Psoas muscle (tissue), 8 donors: Measurements from ENCODE around the gene TMSB4X. TPM values are rescaled to one million over a fixed set of nuclear protein-coding genes. Genes with fewer than 3 reads are reported as not detected.

Experiments used
- ATAC-seq, 4 donors: fragments of 200-7000 bp; cut with Tn5 transposase; one replicate each; pipeline ENCODE4 v1.9.1; 2020; ENCODE audit warnings: moderate library complexity in 3 of 4, mild to moderate bottlenecking in 2 of 4
- DNase-seq, 2 donors: peaks; one replicate each; pipeline ENCODE4 v3.0.0-alpha.2; 2020
- H3K27ac ChIP-seq: fragments of 200-600 bp; one replicate; pipeline ENCODE4 v1.8.0; 2022
- H3K27me3 ChIP-seq, 3 donors: fragments of 200-600 bp in 1 of 3; one replicate each; pipeline versions ENCODE4 v1.6.1 to v1.8.0; 2013 to 2022; ENCODE audit warnings: low read length in 2 of 3, mild to moderate bottlenecking in 2 of 3, moderate library complexity in 1 of 3; ENCODE audit not compliant: insufficient read depth in 3 of 3
- H3K36me3 ChIP-seq, 2 donors: fragments of 200-600 bp in 1 of 2; one replicate each; pipeline versions ENCODE4 v1.6.1 to v1.8.0; 2013 to 2022; ENCODE audit warnings: low read depth in 1 of 2, mild to moderate bottlenecking in 1 of 2, moderate library complexity in 1 of 2; ENCODE audit not compliant: insufficient read depth in 1 of 2
- H3K4me1 ChIP-seq: fragments of 200-600 bp; one replicate; pipeline ENCODE4 v1.8.0; 2022
- H3K4me3 ChIP-seq: fragments of 200-600 bp; one replicate; pipeline ENCODE4 v1.8.0; 2022; ENCODE audit warnings: mild to moderate bottlenecking
- H3K9me3 ChIP-seq: fragments of 200-600 bp; one replicate; pipeline ENCODE4 v1.8.0; 2022
- CTCF ChIP-seq: fragments of 200-600 bp; IDR thresholded peaks from one replicate; pipeline ENCODE4 v1.8.0; 2022; ENCODE audit warnings: antibody characterized with exemption
- WGBS, 3 donors: extraction: QIAGEN DNeasy Blood & Tissue Kit; methylation state at CpG; one replicate each; pipeline versions ENCODE4 v1.1.6 to v1.1.7; 2013; 5-methylcytosine and 5-hydroxymethylcytosine counted together
- intact Hi-C, 2 donors: fragments of 100-400 bp; cut with DNase I; formaldehyde crosslinking; loops; one replicate each; pipeline versions ENCODE4 v1.11.0 to v1.14.2; 2022
- polyA plus RNA-seq, 3 donors: library from polyadenylated mRNA; stranded (reverse); fragments of 200-250 nt; gene quantifications; one replicate each; pipeline ENCODE4 v1.2.3, GENCODE V29; 2013
- total RNA-seq, 4 donors: library from RNA; stranded (reverse); fragmentation: NEBNext Ultra II Directional in 2 of 4; extraction: Animal tissue kit (Norgen Biotek cat#: 25700) in 2 of 4; gene quantifications; one replicate each; pipeline versions ENCODE4 v1.2.1 to v1.2.4, GENCODE V29; 2021 to 2023
- donor health status: healthy with polysubstance abuse.
- donor health status: DM: no; HTN: no; CAD: no; lungs with moderate emphysema.
- donor health status: Bipolar disorder and iron deficiency.
- donor health status: healthy.
- donor health status: DM: yes; HTN: yes; CAD: no.
- donor health status: DM: no; HTN: no; CAD: no.
- donor health status: DM: no; HTN: no; CAD: no.
- donor health status: DM: yes; HTN: yes; CAD: no.

The TMSB4X gene
- total and polyA plus RNA-seq, 7 donors, result 382 to 1,148 (median 534) TPM

GRCh38 chrX:12989461-12989860 is 14.6 kb downstream of the TMSB4X start:
- WGBS, 3 donors, result 50 to 73% (median 68%) methylated on average over 3 of the region's 3 CpGs
- H3K27me3 ChIP-seq, result no peaks in the 10 kb centered on the region
- H3K4me1 ChIP-seq, result no peaks in the 10 kb centered on the region
- TF ChIP-seq CTCF, result no peak
- H3K36me3 ChIP-seq, result no peaks in the 10 kb centered on the region
- DNase-seq, result no peak
- intact Hi-C loops, result loop anchor here in 1 of 2 donors (10.0 kb wide), 1 partner anchor 125 kb away; no protein-coding TSS in a partner anchor
- no peak for ATAC-seq
- H3K9me3 ChIP-seq, result no peaks in the 10 kb centered on the region
- no peak overlapping the region for H3K27ac ChIP-seq
- no peak overlapping the region for H3K4me3 ChIP-seq

DNA sequence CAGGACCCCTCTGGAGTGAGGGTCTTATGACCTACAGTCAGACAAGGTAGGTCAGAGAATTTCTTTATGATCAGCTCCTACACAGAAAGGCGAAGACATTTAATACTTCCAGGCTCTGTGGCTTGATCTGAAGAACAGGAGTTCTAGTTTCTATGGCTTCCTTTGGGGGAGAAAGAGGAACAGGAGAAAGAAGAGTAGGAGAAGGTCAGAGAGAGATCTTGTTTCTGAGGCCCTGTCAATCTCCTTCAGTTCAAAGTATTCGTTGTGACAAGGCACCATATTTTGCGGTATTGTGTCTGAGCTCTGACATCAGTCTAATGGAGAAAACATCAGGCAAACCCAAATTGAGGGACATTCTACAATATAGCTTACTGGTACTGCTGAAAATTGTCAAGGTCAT is 16.7 kb downstream of the TMSB4X start:
- Histone ChIP-seq H3K4me1 (no peaks in the 10 kb centered on the region), H3K4me3 (no peak overlapping the region), H3K36me3 (no peaks in the 10 kb centered on the region), H3K9me3 (no peaks in the 10 kb centered on the region), H3K27me3 (no peaks in the 10 kb centered on the region), H3K27ac (no peak overlapping the region)
- no peak for DNase-seq
- 80 to 93% (median 84%) methylated on average over 3 of the region's 3 CpGs for WGBS, 3 donors
- intact Hi-C loops, result no loop called here
- no peak for ATAC-seq
- TF ChIP-seq CTCF, result no peak

DNA sequence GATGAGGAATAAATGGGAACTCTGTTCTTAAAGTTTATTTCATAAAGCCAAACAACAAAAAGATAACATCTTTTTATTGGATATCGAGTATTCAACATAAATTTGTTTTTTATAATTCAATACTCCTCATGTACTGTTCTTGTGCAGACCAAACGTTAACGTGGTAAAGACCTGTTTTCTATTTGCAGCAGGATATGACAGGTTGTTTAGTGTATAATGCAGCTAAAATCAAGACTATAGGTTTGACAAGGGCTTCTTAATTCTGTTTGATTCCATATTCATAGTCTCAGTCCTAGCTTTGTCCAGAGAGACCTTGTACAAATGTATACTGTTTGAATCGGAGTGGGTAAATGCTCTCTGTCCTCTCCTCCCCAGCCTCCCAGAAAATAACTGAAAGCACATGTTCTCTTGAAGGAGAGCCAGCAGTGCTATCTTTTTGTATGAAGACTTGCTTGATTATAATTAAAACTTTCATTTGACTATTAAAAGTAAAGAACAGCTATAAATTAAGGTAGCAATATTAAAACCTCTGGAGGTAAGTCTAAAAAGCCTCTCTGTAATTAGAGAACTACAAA is 17.7 kb downstream of the TMSB4X start:
- no peaks in the 10 kb centered on the region for H3K4me1 ChIP-seq

GRCh38 chrX:12993826-12994225 is 18.9 kb downstream of the TMSB4X start:
- TF ChIP-seq CTCF, result no peak
- 85 to 95% (median 91%) methylated on average over 1 of the region's 1 CpG for WGBS, 3 donors
- DNase-seq, result no peak
- intact Hi-C loops, result no loop called here
- Histone ChIP-seq H3K36me3 (no peaks in the 10 kb centered on the region), H3K27me3 (no peaks in the 10 kb centered on the region), H3K4me1 (no peaks in the 10 kb centered on the region), H3K9me3 (no peaks in the 10 kb centered on the region), H3K27ac (no peak overlapping the region), H3K4me3 (no peak overlapping the region)
- no peak for ATAC-seq

More for the DNA sequence above, 17.7 kb downstream of the TMSB4X start:
- WGBS, 3 donors, result 71 to 82% (median 75%) methylated on average over 4 of the region's 4 CpGs
- Histone ChIP-seq H3K27ac (no peak overlapping the region), H3K9me3 (no peaks in the 10 kb centered on the region), H3K36me3 (no peaks in the 10 kb centered on the region), H3K4me3 (no peak overlapping the region), H3K27me3 (no peaks in the 10 kb centered on the region)
- TF ChIP-seq CTCF, result no peak
- intact Hi-C loops, result no loop called here
- ATAC-seq (no peak), DNase-seq (no peak)

DNA sequence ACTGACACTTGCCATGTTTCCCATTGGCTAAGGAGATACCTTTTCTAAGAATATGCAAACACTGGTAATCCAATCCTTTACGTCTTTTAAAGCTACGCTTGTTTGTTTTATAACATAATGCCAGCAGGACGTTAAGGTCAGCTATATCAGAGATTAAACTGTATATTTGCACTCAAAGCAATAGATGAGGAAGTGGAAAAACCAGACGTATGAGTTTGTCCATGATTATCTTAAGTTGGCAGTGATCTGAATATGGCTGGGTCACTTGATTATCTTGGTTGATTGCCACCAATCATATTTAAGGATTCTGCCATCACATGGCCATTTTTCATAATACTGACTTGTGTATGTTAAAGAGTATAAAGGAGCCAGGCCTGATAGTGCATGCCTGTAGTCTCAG is 19.4 kb downstream of the TMSB4X start:
- no peaks in the 10 kb centered on the region for H3K9me3 ChIP-seq
- no peaks in the 10 kb centered on the region for H3K36me3 ChIP-seq
- ATAC-seq, result no peak
- no peaks in the 10 kb centered on the region for H3K4me1 ChIP-seq
- H3K27ac ChIP-seq, result no peak overlapping the region
- no peak for TF ChIP-seq CTCF
- H3K27me3 ChIP-seq, result no peaks in the 10 kb centered on the region
- no peak for DNase-seq
- intact Hi-C loops, result no loop called here
- 57 to 81% (median 75%) methylated on average over 4 of the region's 4 CpGs for WGBS, 3 donors
- H3K4me3 ChIP-seq, result no peak overlapping the region
